Parathyroid adenoma (tissue), 2 donors: Measurements from ENCODE around the gene ARPIN.

ENCODE experiments used
- H2AFZ ChIP-seq: fragments of 300-600 bp; sonication (generic); one replicate; pipeline ENCODE4 v1.7.0; 2017; ENCODE audit warnings: antibody characterized with exemption, mild to moderate bottlenecking
- H3K27ac ChIP-seq: fragments of 300-600 bp; sonication (generic); one replicate; pipeline ENCODE4 v1.7.0; 2017
- H3K27me3 ChIP-seq: fragments of 300-600 bp; sonication (generic); one replicate; pipeline ENCODE4 v1.7.0; 2017; ENCODE audit warnings: low read length; ENCODE audit not compliant: control insufficient read depth, insufficient read depth
- H3K36me3 ChIP-seq: fragments of 300-600 bp; sonication (generic); one replicate; pipeline ENCODE4 v1.7.0; 2017; ENCODE audit warnings: low read length; ENCODE audit not compliant: control insufficient read depth, insufficient read depth
- H3K4me1 ChIP-seq: fragments of 300-600 bp; sonication (generic); one replicate; pipeline ENCODE4 v1.7.0; 2017; ENCODE audit warnings: control low read depth
- H3K4me2 ChIP-seq: fragments of 300-600 bp; sonication (generic); one replicate; pipeline ENCODE4 v1.7.0; 2017; ENCODE audit warnings: low read length
- H3K4me3 ChIP-seq: fragments of 300-600 bp; sonication (generic); one replicate; pipeline ENCODE4 v1.7.0; 2017; ENCODE audit warnings: low read depth, low read length
- H3K79me2 ChIP-seq: fragments of 300-600 bp; sonication (generic); one replicate; pipeline ENCODE4 v1.7.0; 2017; ENCODE audit warnings: control low read depth
- H3K9ac ChIP-seq: fragments of 300-600 bp; sonication (generic); one replicate; pipeline ENCODE4 v1.7.0; 2017; ENCODE audit warnings: mild to moderate bottlenecking
- H3K9me3 ChIP-seq: fragments of 300-600 bp; sonication (generic); one replicate; pipeline ENCODE4 v1.7.0; 2017; ENCODE audit warnings: low read length; ENCODE audit not compliant: control insufficient read depth
- TF ChIP-seq, protein P1 (sequence below): fragments of 300-600 bp; sonication (generic); IDR thresholded peaks from one replicate; pipeline ENCODE4 v1.7.0; 2017; ENCODE audit warnings: antibody characterized with exemption, mild to moderate bottlenecking
- donor health status: primary hyperparathyroidism.

The ARPIN gene

DNA sequence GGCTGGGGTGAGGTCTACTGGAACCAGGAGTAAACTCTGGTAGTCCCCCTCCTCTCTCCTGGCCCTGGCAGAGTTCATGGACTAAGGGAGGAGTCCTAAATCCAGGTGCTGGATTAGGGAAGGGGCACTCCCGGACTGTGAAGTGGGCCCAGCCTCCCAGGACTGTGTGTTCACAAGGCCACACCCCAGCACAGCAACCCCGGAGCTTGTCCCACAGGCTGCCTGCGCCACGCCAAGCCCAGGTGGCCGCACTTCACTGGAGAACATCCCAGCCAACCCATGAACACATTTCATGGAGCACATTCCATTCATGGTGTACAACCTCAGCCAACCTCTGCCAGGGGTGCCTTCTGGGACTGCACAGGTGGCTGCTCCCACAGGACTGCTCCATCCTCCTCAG lies 8.2 kb downstream of the ARPIN start:
- H3K36me3 ChIP-seq: no peaks in the 10 kb centered on the region
- H3K27me3 ChIP-seq: no peaks in the 10 kb centered on the region
- no peak overlapping the region for H3K27ac ChIP-seq
- H3K4me1 ChIP-seq: no peaks in the 10 kb centered on the region
- no peaks in the 10 kb centered on the region for H3K79me2 ChIP-seq
- no peaks in the 10 kb centered on the region for H3K9me3 ChIP-seq
- no peak overlapping the region for H3K9ac ChIP-seq
- no peak overlapping the region for H2AFZ ChIP-seq
- H3K4me2 ChIP-seq: no peak overlapping the region
- TF ChIP-seq, protein P1, sequence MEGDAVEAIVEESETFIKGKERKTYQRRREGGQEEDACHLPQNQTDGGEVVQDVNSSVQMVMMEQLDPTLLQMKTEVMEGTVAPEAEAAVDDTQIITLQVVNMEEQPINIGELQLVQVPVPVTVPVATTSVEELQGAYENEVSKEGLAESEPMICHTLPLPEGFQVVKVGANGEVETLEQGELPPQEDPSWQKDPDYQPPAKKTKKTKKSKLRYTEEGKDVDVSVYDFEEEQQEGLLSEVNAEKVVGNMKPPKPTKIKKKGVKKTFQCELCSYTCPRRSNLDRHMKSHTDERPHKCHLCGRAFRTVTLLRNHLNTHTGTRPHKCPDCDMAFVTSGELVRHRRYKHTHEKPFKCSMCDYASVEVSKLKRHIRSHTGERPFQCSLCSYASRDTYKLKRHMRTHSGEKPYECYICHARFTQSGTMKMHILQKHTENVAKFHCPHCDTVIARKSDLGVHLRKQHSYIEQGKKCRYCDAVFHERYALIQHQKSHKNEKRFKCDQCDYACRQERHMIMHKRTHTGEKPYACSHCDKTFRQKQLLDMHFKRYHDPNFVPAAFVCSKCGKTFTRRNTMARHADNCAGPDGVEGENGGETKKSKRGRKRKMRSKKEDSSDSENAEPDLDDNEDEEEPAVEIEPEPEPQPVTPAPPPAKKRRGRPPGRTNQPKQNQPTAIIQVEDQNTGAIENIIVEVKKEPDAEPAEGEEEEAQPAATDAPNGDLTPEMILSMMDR: no peak
- no peak overlapping the region for H3K4me3 ChIP-seq

DNA sequence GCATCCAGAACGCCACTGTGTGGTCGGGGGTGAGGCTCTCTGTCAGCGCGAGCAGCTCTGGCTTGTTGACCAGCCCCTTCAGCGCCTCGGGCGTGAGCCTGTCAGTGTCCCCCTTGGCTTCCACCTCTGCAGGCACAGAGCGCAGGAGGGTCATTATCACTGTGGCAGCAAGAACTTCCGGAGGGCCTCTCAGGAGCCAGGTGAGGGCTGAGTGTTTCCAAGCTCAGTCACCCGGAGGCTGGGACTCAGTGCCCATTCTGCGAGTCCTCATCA lies 9.0 kb downstream of the ARPIN start:
- Histone ChIP-seq H3K9me3 (no peaks in the 10 kb centered on the region), H2AFZ (no peak overlapping the region), H3K27me3 (no peaks in the 10 kb centered on the region), H3K79me2 (no peaks in the 10 kb centered on the region), H3K4me2 (no peak overlapping the region), H3K27ac (no peak overlapping the region), H3K9ac (no peak overlapping the region), H3K36me3 (no peaks in the 10 kb centered on the region), H3K4me1 (no peaks in the 10 kb centered on the region), H3K4me3 (no peak overlapping the region)
- TF ChIP-seq, protein P1: no peak

DNA sequence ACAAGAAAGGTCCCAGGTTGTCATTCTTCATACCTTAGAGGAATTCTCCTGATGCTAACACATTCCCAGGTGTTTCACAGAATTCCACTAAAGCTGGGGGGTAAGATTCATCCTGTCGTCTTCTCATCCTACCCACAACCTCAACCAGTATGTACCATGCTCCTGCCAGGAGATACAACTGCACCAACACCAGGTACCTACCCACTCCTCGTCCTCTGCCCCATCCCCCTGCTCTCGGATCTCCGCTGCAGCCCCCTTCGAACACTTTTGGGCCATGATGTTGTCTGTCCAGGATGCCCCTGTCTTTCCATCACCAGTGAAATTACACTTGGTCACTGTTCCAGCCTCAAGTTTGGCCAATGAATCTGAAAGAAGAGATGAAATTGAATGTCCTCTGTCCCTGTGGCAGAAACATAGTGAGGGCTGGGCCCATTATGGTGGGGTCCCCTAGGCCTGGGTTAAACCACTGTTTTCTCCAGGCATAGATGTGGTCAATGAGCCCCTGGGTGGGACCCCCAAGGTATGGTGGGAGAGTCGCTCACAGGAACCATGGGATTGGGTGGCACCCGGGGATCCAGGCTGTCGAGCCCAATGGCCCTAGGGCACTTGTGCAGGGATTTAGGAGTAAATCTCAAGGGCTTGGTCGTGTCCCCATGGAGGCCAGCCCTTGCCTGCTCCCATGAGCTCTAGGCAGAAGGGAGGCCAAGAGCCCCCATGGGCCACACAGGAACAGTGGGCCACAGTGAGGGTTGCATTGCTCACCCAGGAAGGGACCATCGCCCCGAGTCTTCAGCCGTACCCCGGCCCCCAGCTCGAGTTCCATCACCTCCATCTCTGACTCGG lies 9.5 kb downstream of the ARPIN start:
- Histone ChIP-seq H3K4me1 (no peaks in the 10 kb centered on the region), H3K27ac (no peak overlapping the region), H3K36me3 (no peaks in the 10 kb centered on the region), H3K4me3 (no peak overlapping the region), H2AFZ (no peak overlapping the region), H3K9me3 (no peaks in the 10 kb centered on the region), H3K4me2 (no peak overlapping the region), H3K27me3 (no peaks in the 10 kb centered on the region), H3K9ac (no peak overlapping the region), H3K79me2 (no peaks in the 10 kb centered on the region)
- TF ChIP-seq, protein P1: no peak

DNA sequence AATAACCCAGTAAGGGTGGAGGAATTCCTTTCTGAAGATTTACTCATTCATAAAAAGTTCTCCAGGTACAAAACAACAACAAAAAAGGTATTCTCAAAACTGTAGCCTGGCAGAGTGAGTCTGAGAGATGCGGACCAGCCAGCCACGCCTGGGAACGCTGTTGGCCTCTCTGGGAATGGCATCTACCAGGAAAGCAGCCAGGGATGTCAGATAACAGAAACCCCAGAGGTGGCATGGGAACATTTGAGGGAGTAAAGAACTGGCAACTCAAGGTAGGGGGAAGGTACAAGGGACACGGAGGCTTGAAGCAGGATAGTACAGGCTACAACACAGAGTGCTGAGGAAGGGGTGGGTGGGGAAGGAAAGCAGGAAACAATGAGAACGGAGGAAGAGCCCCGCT lies 11.9 kb downstream of the ARPIN start:
- Histone ChIP-seq H2AFZ (no peak overlapping the region), H3K4me3 (no peak overlapping the region), H3K4me1 (no peaks in the 10 kb centered on the region), H3K79me2 (no peaks in the 10 kb centered on the region), H3K27ac (no peak overlapping the region), H3K9ac (no peak overlapping the region), H3K4me2 (no peak overlapping the region), H3K27me3 (no peaks in the 10 kb centered on the region), H3K9me3 (no peaks in the 10 kb centered on the region), H3K36me3 (no peaks in the 10 kb centered on the region)
- TF ChIP-seq, protein P1: no peak

DNA sequence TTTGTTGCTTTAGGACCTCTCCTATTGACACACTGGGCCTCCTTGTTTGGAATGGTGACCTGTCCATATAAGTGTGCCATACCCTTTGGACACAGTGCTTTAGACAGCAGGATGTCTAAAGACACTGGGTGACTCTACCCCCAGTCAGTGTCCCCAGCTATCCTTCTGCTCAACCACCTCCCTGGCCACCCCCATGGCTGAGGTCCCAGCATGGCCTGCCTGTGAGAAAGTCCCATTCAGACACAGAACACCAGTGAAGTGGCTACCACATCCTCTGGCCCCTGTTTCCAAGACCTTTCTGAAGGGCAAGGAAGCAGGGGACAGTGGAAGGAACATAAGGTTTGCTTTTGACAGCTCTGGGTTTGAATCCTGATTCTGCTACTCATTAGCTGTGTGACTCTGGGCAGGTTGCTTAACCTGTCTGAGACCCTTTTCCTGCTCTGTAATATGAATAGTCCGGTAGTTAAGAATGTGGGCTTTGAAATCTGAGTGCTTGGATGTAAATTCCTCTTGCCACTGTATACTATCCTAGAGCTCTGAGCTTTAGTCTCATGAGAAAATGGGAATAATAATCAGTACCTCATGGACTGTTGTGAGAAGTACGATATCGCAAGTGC lies 12.7 kb downstream of the ARPIN start:
- Histone ChIP-seq H2AFZ (no peak overlapping the region), H3K9ac (no peak overlapping the region), H3K4me2 (no peak overlapping the region), H3K4me3 (no peak overlapping the region), H3K4me1 (no peaks in the 10 kb centered on the region), H3K79me2 (no peaks in the 10 kb centered on the region), H3K9me3 (no peaks in the 10 kb centered on the region), H3K27me3 (no peaks in the 10 kb centered on the region), H3K27ac (no peak overlapping the region), H3K36me3 (no peaks in the 10 kb centered on the region)
- TF ChIP-seq, protein P1: no peak
